Measurements from ENCODE around the gene DNAJC4. TPM values are rescaled to one million over a fixed set of nuclear protein-coding genes. Genes with fewer than 3 reads are reported as not detected.

DNAJC4 gene
- total and polyA plus RNA-seq, 4 donors, result 15.0 to 97.9 (median 26.8) TPM

GRCh38 chr11:64238076-64238475 lies 7.7 kb downstream of the DNAJC4 start:
- 87 to 90% methylated on average over 9 of the region's 9 CpGs for WGBS, 2 donors
- no peak overlapping the region for H3K4me3 ChIP-seq (ENCODE audit: low read length in 2 of 2)
- intact Hi-C loops (cut with DNase I), result no loop called here
- H3K9me3 ChIP-seq (ENCODE audit: control insufficient read depth, low read length), result no peaks in the 10 kb centered on the region
- no peak for DNase-seq
- no peak overlapping the region for H3K27ac ChIP-seq (ENCODE audit: low read depth in 1 of 2, low read length in 2 of 2)
- peaks cover 0 to 2% of the 10 kb centered on the region in 2 donors for H3K36me3 ChIP-seq (ENCODE audit: control insufficient read depth in 1 of 2, insufficient read depth in 2 of 2, low read length in 1 of 2)
- no peaks in the 10 kb centered on the region for H3K4me1 ChIP-seq (ENCODE audit: control insufficient read depth in 1 of 2, insufficient read depth in 2 of 2, low read length in 2 of 2)
- no peak for ATAC-seq (ENCODE audit: low FRiP score)
- H3K27me3 ChIP-seq (ENCODE audit: control insufficient read depth in 1 of 2, insufficient read depth in 2 of 2, low read length in 1 of 2), result no peaks in the 10 kb centered on the region

GRCh38 chr11:64238999-64239398 lies 8.7 kb downstream of the DNAJC4 start:
- intact Hi-C loops (cut with DNase I), result no loop called here

DNA sequence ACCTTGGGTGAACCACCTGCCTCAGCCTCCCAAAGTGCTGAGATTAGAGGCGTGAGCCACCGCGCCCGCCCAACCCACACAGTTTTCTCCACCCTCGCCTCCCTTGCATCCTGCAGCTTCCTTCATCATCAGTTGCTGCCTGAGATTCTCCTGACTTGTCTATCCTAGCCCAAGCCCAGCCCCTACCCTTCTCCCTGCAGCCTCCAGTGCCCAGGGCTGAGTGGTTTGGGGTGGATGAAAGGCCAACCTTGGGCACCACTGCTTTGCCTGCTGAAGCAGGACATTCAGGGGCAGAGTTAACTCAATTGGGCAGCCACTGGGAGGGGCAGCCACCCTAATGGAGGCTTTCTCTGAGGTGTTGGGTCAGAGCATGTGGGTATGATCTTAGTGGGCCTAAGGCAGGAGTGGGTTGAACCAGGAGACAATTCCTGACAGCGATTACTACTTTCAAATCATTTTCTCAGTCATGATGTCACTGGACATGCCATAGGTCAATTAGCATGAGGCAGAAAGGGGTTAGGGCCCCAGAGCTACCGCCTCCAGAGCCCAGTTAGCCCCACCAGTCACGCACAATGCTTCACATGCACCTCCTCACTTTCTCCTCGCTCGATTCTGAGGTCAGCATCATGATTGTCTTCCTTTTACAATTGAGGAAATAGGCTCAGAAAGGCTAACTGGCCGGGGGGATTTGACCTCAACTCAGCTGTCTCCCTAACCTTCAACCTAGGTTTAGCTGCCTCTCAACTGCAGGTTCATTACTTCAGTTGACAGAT lies 9.5 kb downstream of the DNAJC4 start:
- H3K4me3 ChIP-seq (ENCODE audit: low read length in 2 of 2), result no peak overlapping the region
- H3K4me1 ChIP-seq (ENCODE audit: control insufficient read depth in 1 of 2, insufficient read depth in 2 of 2, low read length in 2 of 2), result no peaks in the 10 kb centered on the region
- intact Hi-C loops (cut with DNase I), result no loop called here
- DNase-seq (no peak), ATAC-seq (ENCODE audit: low FRiP score) (no peak)
- 89% methylated on average over 11 of the region's 11 CpGs for WGBS, 2 donors
- no peaks in the 10 kb centered on the region for H3K27me3 ChIP-seq (ENCODE audit: control insufficient read depth in 1 of 2, insufficient read depth in 2 of 2, low read length in 1 of 2)
- H3K9me3 ChIP-seq (ENCODE audit: control insufficient read depth, low read length), result no peaks in the 10 kb centered on the region
- peak overlapping the region; percentile 76 to 94 for H3K27ac ChIP-seq (ENCODE audit: low read depth in 1 of 2, low read length in 2 of 2)
- H3K36me3 ChIP-seq (ENCODE audit: control insufficient read depth in 1 of 2, insufficient read depth in 2 of 2, low read length in 1 of 2), result peaks cover 0 to 2% of the 10 kb centered on the region in 2 donors

More at GRCh38 chr11:64238999-64239398, 8.7 kb downstream of the DNAJC4 start:
- H3K36me3 ChIP-seq (ENCODE audit: control insufficient read depth in 1 of 2, insufficient read depth in 2 of 2, low read length in 1 of 2), result peaks cover 0 to 2% of the 10 kb centered on the region in 2 donors
- no peaks in the 10 kb centered on the region for H3K4me1 ChIP-seq (ENCODE audit: control insufficient read depth in 1 of 2, insufficient read depth in 2 of 2, low read length in 2 of 2)
- no peaks in the 10 kb centered on the region for H3K9me3 ChIP-seq (ENCODE audit: control insufficient read depth, low read length)
- 79 to 84% methylated on average over 5 of the region's 5 CpGs for WGBS, 2 donors
- H3K27me3 ChIP-seq (ENCODE audit: control insufficient read depth in 1 of 2, insufficient read depth in 2 of 2, low read length in 1 of 2), result no peaks in the 10 kb centered on the region
- ATAC-seq (ENCODE audit: low FRiP score) (no peak), DNase-seq (peak in 1 of 2 donors; percentile 49)
- H3K27ac ChIP-seq (ENCODE audit: low read depth in 1 of 2, low read length in 2 of 2), result no peak overlapping the region
- no peak overlapping the region for H3K4me3 ChIP-seq (ENCODE audit: low read length in 2 of 2)

DNA sequence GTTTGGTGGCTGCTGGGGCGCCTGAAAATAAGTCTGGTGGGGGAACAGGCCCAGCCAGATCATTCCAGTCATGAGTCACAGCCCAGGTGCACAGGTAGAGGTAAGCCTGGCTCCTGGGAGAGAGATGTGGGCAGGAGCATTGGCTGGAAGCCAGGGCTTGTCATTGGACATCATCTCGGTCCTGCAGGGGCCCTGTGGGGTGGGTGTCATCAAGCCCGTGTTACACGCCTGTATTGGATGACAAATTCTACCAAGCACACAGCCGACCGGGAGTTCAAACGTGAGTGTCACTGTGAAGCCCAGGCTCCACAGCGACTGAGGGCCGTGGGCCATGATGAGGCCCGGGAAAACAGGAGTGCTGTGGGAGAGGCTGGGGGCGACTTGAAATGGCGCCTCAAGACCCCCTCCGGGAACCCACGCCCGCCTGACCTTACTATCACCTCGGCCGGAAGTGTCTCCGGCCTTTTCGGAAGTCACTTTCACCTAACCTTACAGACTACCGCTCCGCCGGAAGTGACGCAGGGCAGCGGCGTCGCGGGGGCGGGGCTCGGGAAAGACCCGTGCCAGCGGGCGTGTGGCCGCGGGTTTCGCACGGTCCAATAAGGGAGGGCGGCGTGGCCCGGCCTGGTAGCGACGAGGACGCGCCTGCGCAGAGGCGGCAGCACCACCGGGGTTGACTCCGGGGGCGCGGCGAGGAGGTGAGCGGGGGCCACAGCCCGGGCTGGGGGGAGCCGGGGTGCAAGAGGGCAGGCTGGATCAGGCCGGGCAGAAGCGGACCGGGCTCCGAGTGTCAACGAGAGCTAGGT lies 10.3 kb downstream of the DNAJC4 start, which contains the start of gene FKBP2:
Gene FKBP2 (plus strand): TSS at position 661 of the 806 bp plus-strand sequence. CDS start 1,293 bp downstream, outside the sequence.
- Histone ChIP-seq H3K27ac (ENCODE audit: low read depth in 1 of 2, low read length in 2 of 2) (peak within 1 kb of the TSS; percentile 76 to 94), H3K4me3 (ENCODE audit: low read length in 2 of 2) (peak within 1 kb of the TSS; percentile 74 to 84), H3K4me1 (ENCODE audit: control insufficient read depth in 1 of 2, insufficient read depth in 2 of 2, low read length in 2 of 2) (no peaks in the 10 kb centered on the region), H3K27me3 (ENCODE audit: control insufficient read depth in 1 of 2, insufficient read depth in 2 of 2, low read length in 1 of 2) (no peaks in the 10 kb centered on the region), H3K36me3 (ENCODE audit: control insufficient read depth in 1 of 2, insufficient read depth in 2 of 2, low read length in 1 of 2) (peaks cover 0 to 2% of the 10 kb centered on the region in 2 donors), H3K9me3 (ENCODE audit: control insufficient read depth, low read length) (no peaks in the 10 kb centered on the region)
- WGBS, 2 donors, result 2% methylated on average over 57 to 58 of the region's 58 CpGs
- intact Hi-C loops (cut with DNase I), result loop anchor here in 1 of 2 donors (1.0 kb wide), 1 partner anchor 30 kb away; no protein-coding TSS in a partner anchor
- DNase-seq (peak; percentile 98 to 99), ATAC-seq (ENCODE audit: low FRiP score) (peak; percentile 92)

DNA sequence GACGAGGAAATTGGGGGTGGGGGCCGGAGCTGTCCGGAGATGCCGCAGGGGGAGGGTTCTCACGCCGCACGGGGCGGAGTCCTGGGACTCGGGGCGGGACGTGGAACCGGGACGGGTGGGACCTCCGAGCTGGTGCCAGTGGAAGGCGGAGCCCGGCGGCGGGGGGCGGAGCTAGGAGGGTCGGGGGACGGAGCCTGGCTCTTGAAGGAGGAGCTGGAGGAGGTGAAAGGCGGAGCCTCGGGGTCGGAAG lies 10.8 kb downstream of the DNAJC4 start:
- 0 to 1% methylated on average over 17 to 24 of the region's 24 CpGs for WGBS, 2 donors
- H3K4me1 ChIP-seq (ENCODE audit: control insufficient read depth in 1 of 2, insufficient read depth in 2 of 2, low read length in 2 of 2), result no peaks in the 10 kb centered on the region

DNA sequence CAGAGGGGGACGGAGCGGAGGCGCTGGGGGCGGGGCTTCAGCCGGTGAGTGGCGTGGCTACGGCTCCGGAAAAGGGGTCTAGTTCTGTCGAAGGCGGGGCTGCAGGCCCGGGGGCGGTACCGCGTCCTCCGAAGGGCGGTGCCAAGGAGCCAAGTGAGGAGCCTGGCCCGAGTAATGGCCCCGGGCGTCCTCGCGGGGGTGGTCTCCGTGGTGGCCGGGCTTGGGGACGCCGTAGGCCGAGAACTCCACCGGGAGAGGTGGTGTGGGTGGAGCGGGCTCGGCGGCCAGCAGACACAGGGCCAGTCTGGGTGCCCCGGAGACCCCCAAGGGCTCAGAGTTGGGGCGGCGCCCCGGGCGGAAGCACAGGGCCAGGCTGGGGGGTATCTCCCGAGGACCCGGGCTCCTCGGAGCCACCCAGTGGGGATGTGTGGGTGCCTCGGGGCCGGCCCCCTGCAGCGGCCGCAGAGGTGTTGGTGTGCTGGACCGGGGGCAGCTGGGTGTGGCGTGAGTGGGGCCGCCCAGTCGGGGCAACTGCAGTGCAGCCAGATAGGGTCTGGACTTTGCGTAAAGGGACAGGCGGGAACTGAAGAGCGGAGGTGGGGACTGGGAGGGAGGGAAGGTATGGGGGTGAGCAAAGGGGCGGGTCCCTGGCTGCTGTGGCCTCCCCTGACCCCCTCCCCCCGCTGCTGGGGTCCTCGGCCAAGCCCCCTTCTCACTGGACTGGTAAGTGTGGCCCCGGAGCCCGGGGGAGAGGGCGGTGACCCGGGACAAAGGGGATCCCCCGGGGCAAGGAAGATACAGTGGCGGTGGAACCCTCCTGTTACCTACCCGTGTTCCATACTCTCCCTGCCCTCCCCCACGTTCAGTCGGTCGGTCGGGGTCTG lies 11.4 kb downstream of the DNAJC4 start:
- Histone ChIP-seq H3K4me3 (ENCODE audit: low read length in 2 of 2) (peak overlapping the region; percentile 74 to 84), H3K27me3 (ENCODE audit: control insufficient read depth in 1 of 2, insufficient read depth in 2 of 2, low read length in 1 of 2) (no peaks in the 10 kb centered on the region), H3K9me3 (ENCODE audit: control insufficient read depth, low read length) (no peaks in the 10 kb centered on the region), H3K4me1 (ENCODE audit: control insufficient read depth in 1 of 2, insufficient read depth in 2 of 2, low read length in 2 of 2) (no peaks in the 10 kb centered on the region), H3K27ac (ENCODE audit: low read depth in 1 of 2, low read length in 2 of 2) (peak overlapping the region in 1 of 2 donors; percentile 30), H3K36me3 (ENCODE audit: control insufficient read depth in 1 of 2, insufficient read depth in 2 of 2, low read length in 1 of 2) (peaks cover 0 to 2% of the 10 kb centered on the region in 2 donors)
- DNase-seq (peak in 1 of 2 donors; percentile 78), ATAC-seq (ENCODE audit: low FRiP score) (peak; percentile 3)
- WGBS, 2 donors, result 1% methylated on average over 48 to 63 of the region's 63 CpGs
- intact Hi-C loops (cut with DNase I), result loop anchor here in 1 of 2 donors (1.0 kb wide), 1 partner anchor 29 kb away; no protein-coding TSS in a partner anchor

More for the DNA sequence above, 10.8 kb downstream of the DNAJC4 start:
- ATAC-seq (ENCODE audit: low FRiP score) (peak; percentile 96), DNase-seq (peak; percentile 100)
- no peaks in the 10 kb centered on the region for H3K9me3 ChIP-seq (ENCODE audit: control insufficient read depth, low read length)
- peak overlapping the region in 1 of 2 donors; percentile 74 for H3K27ac ChIP-seq (ENCODE audit: low read depth in 1 of 2, low read length in 2 of 2)
- peaks cover 0 to 2% of the 10 kb centered on the region in 2 donors for H3K36me3 ChIP-seq (ENCODE audit: control insufficient read depth in 1 of 2, insufficient read depth in 2 of 2, low read length in 1 of 2)
- intact Hi-C loops (cut with DNase I), result loop anchor here in 1 of 2 donors (1.0 kb wide), 1 partner anchor 29 kb away; no protein-coding TSS in a partner anchor
- H3K27me3 ChIP-seq (ENCODE audit: control insufficient read depth in 1 of 2, insufficient read depth in 2 of 2, low read length in 1 of 2), result no peaks in the 10 kb centered on the region
- H3K4me3 ChIP-seq (ENCODE audit: low read length in 2 of 2), result peak overlapping the region; percentile 30 to 33

DNA sequence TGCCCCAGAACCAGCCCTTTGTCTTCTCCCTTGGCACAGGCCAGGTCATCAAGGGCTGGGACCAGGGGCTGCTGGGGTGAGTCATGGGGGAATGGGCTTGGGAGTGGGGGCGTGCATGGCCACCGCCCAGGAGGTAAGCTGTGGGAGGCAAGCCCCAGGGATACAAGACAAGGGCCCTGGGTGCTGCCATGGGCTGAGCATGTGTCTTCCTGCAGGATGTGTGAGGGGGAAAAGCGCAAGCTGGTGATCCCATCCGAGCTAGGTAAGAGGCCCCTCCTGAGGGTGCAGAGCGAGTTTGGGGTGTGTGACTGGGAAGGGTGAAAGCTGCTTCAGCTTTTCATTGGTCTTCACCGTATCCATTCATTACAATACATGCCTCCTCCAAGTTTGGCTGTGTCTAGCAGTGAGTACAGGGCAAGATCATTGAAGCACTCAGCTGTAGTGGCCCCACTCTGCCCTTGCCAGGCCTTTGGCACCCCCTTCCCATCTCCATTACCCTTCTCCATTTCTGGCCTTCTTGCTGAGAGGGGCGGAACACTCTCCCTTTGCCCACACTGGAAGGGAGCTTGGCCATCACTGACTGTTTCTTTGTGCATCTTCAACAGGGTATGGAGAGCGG lies 13.0 kb downstream of the DNAJC4 start:
- Histone ChIP-seq H3K4me1 (ENCODE audit: control insufficient read depth in 1 of 2, insufficient read depth in 2 of 2, low read length in 2 of 2) (no peaks in the 10 kb centered on the region), H3K9me3 (ENCODE audit: control insufficient read depth, low read length) (no peaks in the 10 kb centered on the region), H3K36me3 (ENCODE audit: control insufficient read depth in 1 of 2, insufficient read depth in 2 of 2, low read length in 1 of 2) (no peaks in the 10 kb centered on the region), H3K27ac (ENCODE audit: low read depth in 1 of 2, low read length in 2 of 2) (no peak overlapping the region), H3K27me3 (ENCODE audit: control insufficient read depth in 1 of 2, insufficient read depth in 2 of 2, low read length in 1 of 2) (no peaks in the 10 kb centered on the region), H3K4me3 (ENCODE audit: low read length in 2 of 2) (no peak overlapping the region)
- intact Hi-C loops (cut with DNase I), result no loop called here
- ATAC-seq (ENCODE audit: low FRiP score) (no peak), DNase-seq (no peak)
- 79 to 81% methylated on average over 8 of the region's 8 CpGs for WGBS, 2 donors

GRCh38 chr11:64244107-64244506 lies 13.8 kb downstream of the DNAJC4 start:
- Histone ChIP-seq H3K27me3 (ENCODE audit: control insufficient read depth in 1 of 2, insufficient read depth in 2 of 2, low read length in 1 of 2) (no peaks in the 10 kb centered on the region), H3K36me3 (ENCODE audit: control insufficient read depth in 1 of 2, insufficient read depth in 2 of 2, low read length in 1 of 2) (no peaks in the 10 kb centered on the region), H3K9me3 (ENCODE audit: control insufficient read depth, low read length) (no peaks in the 10 kb centered on the region), H3K4me3 (ENCODE audit: low read length in 2 of 2) (no peak overlapping the region), H3K27ac (ENCODE audit: low read depth in 1 of 2, low read length in 2 of 2) (no peak overlapping the region), H3K4me1 (ENCODE audit: control insufficient read depth in 1 of 2, insufficient read depth in 2 of 2, low read length in 2 of 2) (no peaks in the 10 kb centered on the region)
- DNase-seq, result no peak
- intact Hi-C loops (cut with DNase I), result no loop called here
- 31 to 53% methylated on average over 5 of the region's 5 CpGs for WGBS, 2 donors
- ATAC-seq (ENCODE audit: low FRiP score), result no peak

Data from aorta (tissue), 5 donors.